ENCODE results near the gene RTL10. TPM values are rescaled to one million over a fixed set of nuclear protein-coding genes. Genes with fewer than 3 reads are reported as not detected.

The RTL10 gene
- total RNA-seq, 1 experiment from 2014 or later = 21.5 TPM

DNA sequence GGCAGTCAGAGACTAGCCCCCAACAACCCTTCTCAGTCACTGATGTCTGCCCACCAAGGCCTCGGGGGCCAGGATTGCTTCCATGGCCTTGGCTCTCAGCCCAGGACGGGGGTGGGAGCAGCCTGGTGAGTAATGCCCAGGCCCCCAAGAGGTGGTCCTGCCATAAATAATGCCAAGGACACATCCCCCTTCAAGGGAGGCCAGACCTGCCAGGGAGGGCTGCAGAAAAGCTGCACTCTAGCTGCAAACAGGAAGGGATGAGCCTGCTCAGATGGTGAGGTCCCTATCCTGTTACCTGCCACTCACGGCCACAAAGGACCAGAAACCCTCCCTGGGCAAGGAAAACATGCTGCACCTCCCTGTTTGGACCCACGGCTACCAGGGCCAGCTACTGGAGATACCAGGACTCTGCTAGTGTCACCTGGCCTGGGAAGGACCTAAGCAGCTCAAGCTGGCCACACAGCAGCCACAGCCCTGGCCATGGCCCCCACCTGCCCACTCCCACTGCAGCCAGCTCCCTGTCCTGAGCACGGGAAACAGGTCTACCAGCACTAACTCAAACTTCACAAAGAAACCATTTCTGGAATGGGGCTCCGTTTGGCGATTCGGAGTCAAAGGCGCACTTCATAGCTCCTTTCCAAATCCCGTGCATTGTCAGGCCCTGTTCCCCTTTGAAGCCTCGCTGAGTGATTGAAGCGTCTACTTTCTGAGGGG lies 12.1 kb downstream of the RTL10 start (continued):
- no peak for TF ChIP-seq TP53 (CRISPR knock-in tag; IDR thresholded peaks at IDR 0.05)
- TF ChIP-seq ZNF423 (CRISPR knock-in tag; IDR thresholded peaks at IDR 0.05) = no peak
- no peak for TF ChIP-seq PRRX2 (CRISPR knock-in tag; IDR thresholded peaks at IDR 0.05)
- TF ChIP-seq ZNF416 (CRISPR knock-in tag; IDR thresholded peaks at IDR 0.05) = no peak
- TF ChIP-seq, protein P1, sequence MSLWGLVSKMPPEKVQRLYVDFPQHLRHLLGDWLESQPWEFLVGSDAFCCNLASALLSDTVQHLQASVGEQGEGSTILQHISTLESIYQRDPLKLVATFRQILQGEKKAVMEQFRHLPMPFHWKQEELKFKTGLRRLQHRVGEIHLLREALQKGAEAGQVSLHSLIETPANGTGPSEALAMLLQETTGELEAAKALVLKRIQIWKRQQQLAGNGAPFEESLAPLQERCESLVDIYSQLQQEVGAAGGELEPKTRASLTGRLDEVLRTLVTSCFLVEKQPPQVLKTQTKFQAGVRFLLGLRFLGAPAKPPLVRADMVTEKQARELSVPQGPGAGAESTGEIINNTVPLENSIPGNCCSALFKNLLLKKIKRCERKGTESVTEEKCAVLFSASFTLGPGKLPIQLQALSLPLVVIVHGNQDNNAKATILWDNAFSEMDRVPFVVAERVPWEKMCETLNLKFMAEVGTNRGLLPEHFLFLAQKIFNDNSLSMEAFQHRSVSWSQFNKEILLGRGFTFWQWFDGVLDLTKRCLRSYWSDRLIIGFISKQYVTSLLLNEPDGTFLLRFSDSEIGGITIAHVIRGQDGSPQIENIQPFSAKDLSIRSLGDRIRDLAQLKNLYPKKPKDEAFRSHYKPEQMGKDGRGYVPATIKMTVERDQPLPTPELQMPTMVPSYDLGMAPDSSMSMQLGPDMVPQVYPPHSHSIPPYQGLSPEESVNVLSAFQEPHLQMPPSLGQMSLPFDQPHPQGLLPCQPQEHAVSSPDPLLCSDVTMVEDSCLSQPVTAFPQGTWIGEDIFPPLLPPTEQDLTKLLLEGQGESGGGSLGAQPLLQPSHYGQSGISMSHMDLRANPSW (CRISPR knock-in tag; conservative IDR thresholded peaks at IDR 0.05; ENCODE audit: low read depth) = no peak
- TF ChIP-seq NFATC4 (CRISPR knock-in tag; IDR thresholded peaks at IDR 0.05) = no peak
- TF ChIP-seq RORB (CRISPR knock-in tag; IDR thresholded peaks at IDR 0.05) = no peak
- no peak for TF ChIP-seq ZNF232 (CRISPR knock-in tag; IDR thresholded peaks at IDR 0.05)
- no peak for TF ChIP-seq ELF4 (CRISPR knock-in tag; IDR thresholded peaks at IDR 0.05; ENCODE audit: low read depth)
- TF ChIP-seq, protein P2, sequence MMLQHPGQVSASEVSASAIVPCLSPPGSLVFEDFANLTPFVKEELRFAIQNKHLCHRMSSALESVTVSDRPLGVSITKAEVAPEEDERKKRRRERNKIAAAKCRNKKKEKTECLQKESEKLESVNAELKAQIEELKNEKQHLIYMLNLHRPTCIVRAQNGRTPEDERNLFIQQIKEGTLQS (CRISPR knock-in tag; conservative IDR thresholded peaks at IDR 0.05) = no peak
- TF ChIP-seq, protein P3, sequence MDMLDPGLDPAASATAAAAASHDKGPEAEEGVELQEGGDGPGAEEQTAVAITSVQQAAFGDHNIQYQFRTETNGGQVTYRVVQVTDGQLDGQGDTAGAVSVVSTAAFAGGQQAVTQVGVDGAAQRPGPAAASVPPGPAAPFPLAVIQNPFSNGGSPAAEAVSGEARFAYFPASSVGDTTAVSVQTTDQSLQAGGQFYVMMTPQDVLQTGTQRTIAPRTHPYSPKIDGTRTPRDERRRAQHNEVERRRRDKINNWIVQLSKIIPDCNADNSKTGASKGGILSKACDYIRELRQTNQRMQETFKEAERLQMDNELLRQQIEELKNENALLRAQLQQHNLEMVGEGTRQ (CRISPR knock-in tag; IDR thresholded peaks at IDR 0.05) = no peak
- no peak for TF ChIP-seq GABPB1 (CRISPR knock-in tag; IDR thresholded peaks at IDR 0.05)

DNA sequence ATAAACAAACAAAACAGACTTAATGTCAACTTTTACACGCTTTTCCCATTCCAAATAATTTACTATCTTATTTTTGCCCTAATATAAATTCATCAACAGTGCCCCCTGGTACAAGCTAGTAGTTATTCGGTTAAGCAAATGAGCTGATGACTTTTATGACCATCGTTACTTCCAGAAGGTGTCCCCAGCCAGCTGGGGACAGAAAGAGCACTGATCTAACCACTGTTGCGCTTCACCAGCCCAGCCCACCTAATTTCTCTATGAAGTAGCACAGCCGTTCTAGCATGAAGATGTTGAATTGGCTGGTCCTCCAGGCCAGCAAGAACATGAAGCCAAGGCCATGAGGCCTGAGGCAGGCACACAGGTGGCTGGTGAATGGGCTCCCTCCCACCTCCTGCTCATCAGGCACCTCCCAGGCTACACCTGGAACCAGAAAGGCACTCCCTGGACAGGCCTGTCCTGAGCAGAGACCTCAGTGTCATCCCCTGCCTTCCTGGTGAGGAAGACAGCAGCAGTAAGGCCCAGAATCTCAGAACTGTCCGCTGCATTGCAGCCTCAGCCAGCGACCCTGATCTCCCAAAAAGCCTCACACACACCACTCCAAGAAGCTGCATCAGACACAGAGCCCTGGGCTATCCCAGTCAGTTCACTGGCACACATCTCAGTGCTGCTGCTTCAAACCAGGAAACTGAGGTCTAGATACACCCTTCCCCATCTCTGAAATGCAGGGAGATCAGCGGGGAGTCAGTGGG lies 12.9 kb downstream of the RTL10 start:
- no peak for TF ChIP-seq TEAD1 (CRISPR knock-in tag; IDR thresholded peaks at IDR 0.05)
- TF ChIP-seq ZNF416 (CRISPR knock-in tag; IDR thresholded peaks at IDR 0.05) = no peak
- TF ChIP-seq CREM (CRISPR knock-in tag; IDR thresholded peaks at IDR 0.05) = no peak
- no peak for TF ChIP-seq RELA (CRISPR knock-in tag; IDR thresholded peaks at IDR 0.05; ENCODE audit: borderline replicate concordance)
- TF ChIP-seq ZNF219 (CRISPR knock-in tag; IDR thresholded peaks at IDR 0.05; ENCODE audit: borderline replicate concordance) = no peak
- TF ChIP-seq FOXP1 (CRISPR knock-in tag; IDR thresholded peaks at IDR 0.05; ENCODE audit: borderline replicate concordance) = no peak
- no peak for TF ChIP-seq TEAD4 (CRISPR knock-in tag; IDR thresholded peaks at IDR 0.05)
- TF ChIP-seq ZNF671 (CRISPR knock-in tag; IDR thresholded peaks at IDR 0.05) = no peak
- TF ChIP-seq, protein P2 (CRISPR knock-in tag; conservative IDR thresholded peaks at IDR 0.05) = no peak
- no peak for TF ChIP-seq NR1H2 (CRISPR knock-in tag; IDR thresholded peaks at IDR 0.05)
- no peak for TF ChIP-seq JUN (CRISPR knock-in tag; IDR thresholded peaks at IDR 0.05)
- TF ChIP-seq, protein P4, sequence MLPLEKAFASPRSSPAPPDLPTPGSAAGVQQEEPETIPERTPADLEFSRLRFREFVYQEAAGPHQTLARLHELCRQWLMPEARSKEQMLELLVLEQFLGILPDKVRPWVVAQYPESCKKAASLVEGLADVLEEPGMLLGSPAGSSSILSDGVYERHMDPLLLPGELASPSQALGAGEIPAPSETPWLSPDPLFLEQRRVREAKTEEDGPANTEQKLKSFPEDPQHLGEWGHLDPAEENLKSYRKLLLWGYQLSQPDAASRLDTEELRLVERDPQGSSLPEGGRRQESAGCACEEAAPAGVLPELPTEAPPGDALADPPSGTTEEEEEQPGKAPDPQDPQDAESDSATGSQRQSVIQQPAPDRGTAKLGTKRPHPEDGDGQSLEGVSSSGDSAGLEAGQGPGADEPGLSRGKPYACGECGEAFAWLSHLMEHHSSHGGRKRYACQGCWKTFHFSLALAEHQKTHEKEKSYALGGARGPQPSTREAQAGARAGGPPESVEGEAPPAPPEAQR (CRISPR knock-in tag; IDR thresholded peaks at IDR 0.05) = no peak
- TF ChIP-seq, protein P5, sequence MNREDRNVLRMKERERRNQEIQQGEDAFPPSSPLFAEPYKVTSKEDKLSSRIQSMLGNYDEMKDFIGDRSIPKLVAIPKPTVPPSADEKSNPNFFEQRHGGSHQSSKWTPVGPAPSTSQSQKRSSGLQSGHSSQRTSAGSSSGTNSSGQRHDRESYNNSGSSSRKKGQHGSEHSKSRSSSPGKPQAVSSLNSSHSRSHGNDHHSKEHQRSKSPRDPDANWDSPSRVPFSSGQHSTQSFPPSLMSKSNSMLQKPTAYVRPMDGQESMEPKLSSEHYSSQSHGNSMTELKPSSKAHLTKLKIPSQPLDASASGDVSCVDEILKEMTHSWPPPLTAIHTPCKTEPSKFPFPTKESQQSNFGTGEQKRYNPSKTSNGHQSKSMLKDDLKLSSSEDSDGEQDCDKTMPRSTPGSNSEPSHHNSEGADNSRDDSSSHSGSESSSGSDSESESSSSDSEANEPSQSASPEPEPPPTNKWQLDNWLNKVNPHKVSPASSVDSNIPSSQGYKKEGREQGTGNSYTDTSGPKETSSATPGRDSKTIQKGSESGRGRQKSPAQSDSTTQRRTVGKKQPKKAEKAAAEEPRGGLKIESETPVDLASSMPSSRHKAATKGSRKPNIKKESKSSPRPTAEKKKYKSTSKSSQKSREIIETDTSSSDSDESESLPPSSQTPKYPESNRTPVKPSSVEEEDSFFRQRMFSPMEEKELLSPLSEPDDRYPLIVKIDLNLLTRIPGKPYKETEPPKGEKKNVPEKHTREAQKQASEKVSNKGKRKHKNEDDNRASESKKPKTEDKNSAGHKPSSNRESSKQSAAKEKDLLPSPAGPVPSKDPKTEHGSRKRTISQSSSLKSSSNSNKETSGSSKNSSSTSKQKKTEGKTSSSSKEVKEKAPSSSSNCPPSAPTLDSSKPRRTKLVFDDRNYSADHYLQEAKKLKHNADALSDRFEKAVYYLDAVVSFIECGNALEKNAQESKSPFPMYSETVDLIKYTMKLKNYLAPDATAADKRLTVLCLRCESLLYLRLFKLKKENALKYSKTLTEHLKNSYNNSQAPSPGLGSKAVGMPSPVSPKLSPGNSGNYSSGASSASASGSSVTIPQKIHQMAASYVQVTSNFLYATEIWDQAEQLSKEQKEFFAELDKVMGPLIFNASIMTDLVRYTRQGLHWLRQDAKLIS (CRISPR knock-in tag; IDR thresholded peaks at IDR 0.05; ENCODE audit: borderline replicate concordance) = no peak
- Mint-ChIP-seq H3K27ac (peak overlapping the region; percentile 34; the same call in 1 of the 2 replicates), H3K4me1 (peaks cover 9% of the 10 kb centered on the region), H3K27me3 (ENCODE audit: low read depth) (no peaks in the 10 kb centered on the region), H3K9me3 (no peaks in the 10 kb centered on the region), H3K36me3 (no peaks in the 10 kb centered on the region), H3K4me3 (no peak overlapping the region)
- ATAC-seq = no peak
- DNase-seq (ENCODE audit: low spot score) = no peak
- ChIA-PET POLR2A (no interaction called here), CTCF (interaction anchor here (0.7 to 1.0 kb wide), 4 partner anchors 13 to 111 kb away, joined by 3 to 6 read pairs (median 4); partner anchors contain the start of genes GNB1L and RTL10)
